GF-D8 (cell line): ENCODE data around the gene LYPD6.
"Not testable (repeated sequence)": the region's sequence is repeated elsewhere in the genome, so short reads cannot be mapped to it uniquely, and the experiment has no call there.

ENCODE experiments used
- DNase-seq: peaks from one replicate; lab custom pipeline; 2025; lab: John Stamatoyannopoulos, UW

LYPD6 gene

DNA sequence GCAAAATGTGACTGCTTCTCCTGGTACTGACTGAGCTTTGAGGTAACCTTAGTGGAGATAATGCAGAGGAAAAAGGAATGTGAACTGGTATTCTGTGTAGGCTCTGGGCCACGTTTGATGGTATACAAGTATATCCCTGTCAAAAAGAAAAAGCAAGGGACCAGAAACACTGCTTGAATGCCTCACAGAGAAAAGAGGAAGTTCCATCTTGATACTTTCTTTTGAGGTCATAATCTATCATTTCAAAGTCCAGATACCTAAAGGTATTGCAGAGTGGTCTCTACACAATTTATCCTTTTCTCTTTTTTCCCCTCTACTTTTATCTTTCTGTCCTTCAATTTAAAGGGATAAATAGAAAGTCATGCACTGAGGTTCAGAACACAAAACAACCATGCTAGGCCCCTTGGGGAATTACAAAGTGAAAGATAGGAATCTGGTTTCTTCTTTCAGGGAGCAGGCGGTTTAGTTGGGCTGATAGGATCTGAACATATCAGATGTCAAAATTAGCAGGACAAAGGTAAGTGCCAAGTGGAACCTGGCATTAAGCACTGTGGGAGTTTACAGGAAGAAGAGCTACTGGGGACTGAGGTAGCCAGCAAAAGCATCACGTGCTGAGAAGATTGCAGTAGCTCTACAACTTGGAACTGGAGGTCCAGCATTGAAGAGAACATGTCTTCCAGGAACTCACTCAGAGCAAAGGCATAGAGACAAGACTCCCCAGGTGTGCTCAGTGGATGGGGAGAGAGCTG lies 121.2 kb downstream of the LYPD6 start:
- DNase-seq, result no peak

DNA sequence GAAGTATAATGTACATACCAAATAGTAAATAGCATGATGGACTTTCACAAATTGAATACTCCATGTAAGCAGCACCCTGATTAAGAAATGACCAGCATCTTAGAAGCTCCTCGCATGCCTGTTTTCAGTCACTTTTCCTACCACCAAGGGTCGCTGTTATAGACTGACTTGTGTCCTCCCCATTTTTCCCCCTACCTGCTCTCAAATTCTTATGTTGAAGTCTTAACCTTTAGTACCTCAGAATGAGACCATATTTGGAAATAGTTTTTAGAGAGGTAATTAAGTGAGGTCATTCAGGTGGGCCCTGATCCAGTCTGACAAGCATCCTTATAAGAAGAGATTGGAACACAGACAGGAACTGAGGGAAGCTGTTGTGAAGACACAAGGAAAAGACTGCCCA lies 125.9 kb downstream of the LYPD6 start:
- DNase-seq, result no peak

DNA sequence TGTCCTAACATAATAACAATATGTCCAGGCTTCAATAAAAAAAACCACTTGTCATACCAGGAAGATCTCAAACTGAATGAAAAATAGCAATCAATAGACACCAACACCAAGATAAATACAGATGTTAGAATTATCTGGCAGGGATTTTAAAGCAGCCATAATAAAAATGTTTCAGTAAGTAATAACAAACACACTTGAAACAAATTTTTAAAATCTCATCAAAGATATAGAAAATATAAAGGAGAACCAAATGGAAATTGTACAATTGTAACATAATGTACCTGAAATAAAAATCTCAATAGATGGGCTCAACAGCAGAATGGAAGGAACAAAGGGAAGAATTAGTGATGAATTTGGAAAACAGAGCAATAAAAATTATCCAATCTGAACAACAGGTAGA lies 128.1 kb downstream of the LYPD6 start:
- DNase-seq, result no peak

DNA sequence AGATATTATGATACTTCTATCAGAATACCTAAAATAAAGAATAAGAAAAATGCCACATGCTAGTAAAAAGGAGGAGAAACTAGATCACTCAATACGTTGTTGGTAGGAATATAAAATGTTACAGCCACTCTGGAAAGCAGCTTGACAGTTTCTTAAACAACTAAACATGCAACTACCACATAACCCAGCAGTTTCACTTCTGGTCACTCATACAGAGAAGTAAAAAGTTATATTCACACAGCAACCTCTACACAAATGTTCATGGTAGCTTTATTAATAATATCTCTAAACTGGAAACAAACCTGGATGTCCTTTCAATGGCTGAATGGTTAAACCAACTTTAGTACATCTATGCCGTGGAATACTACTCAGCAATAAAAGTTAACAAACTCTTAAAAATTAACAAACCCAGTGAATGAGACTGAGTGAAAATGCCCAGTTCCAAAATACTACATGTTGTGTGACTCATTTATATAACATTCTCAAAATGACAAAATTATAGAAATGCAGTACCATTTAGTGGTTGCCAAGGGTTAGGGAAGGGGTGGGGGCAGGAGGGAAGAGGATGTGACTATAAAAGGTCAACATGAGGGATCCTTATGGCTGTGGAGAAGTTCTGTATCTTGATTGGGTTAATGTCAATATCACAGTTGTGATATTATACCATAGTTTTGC lies 133.1 kb downstream of the LYPD6 start:
- no peak for DNase-seq

DNA sequence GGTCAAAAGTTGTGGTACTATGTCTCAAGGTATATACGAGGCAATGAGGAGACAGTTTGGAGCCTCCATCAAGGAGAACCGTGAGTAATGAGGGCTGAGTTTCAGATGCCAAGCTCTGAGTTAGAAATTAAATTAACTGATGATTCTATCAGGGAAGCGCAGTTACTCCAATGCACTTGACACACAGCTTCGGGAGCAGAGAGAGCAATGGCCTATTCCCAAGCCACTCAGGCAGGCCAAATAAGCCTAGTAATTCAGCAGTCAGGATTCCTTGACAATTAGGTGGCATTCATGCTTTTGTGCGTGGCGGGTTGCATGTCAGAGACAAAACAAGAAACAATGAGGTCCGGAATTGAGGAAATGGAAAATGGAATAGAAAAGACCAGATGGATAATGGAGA lies 134.0 kb downstream of the LYPD6 start:
- DNase-seq, result no peak

DNA sequence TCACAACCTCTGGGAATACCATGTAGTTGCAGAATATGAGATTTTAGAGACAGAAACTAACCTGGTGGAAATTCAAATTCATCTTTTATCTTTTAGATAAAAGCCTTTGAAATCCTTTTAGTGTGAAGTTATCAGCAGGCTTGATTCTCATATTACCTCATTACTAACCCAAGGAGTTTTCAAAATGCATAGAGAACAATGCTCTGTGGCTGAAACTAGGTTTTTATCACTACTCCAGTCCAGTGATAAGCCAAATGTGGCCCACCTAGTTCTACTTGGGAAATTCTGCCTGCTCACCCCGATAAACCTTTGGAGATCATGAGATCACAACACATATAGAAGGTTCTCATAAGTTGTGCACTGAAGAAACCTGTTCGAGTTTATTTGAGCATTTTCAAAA lies 135.5 kb downstream of the LYPD6 start:
- DNase-seq, result no peak

DNA sequence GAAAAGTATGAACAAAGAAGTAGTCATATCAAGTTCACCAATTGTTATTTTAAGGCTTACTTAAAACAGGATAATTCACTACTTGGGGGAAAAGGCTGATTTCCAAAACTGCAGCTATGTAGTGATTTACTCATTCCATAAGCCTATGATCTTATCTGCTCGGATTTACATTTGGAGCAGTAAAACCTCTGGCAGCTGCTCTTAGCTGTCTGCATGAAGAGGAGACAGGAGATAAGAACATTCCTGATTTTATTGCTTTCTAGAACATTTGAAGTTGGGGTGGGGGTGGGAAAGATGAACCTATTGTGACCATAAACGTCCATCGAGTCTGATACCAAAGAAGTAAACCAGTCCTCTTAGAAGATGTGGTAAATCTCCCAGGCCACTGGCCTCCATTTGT lies 136.2 kb downstream of the LYPD6 start:
- no peak for DNase-seq

DNA sequence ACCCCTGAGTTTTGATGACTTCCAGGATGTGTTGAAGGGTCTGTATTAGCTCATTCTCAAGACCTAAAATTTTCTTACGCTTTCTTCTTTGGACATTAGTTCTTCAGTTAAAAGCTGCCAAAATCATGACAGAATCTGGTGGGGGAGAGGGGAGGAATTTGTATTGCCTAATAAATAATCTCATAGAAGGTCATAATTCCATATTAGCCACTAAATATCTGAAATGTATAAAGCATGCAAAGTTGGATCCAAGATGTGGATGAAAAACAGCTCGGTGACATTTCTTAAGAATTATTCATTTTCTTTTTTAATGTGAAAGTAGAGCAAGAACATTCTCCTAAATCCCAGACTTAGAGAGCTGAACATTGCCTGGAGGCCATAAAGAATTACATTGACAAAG lies 137.0 kb downstream of the LYPD6 start:
- no peak for DNase-seq

DNA sequence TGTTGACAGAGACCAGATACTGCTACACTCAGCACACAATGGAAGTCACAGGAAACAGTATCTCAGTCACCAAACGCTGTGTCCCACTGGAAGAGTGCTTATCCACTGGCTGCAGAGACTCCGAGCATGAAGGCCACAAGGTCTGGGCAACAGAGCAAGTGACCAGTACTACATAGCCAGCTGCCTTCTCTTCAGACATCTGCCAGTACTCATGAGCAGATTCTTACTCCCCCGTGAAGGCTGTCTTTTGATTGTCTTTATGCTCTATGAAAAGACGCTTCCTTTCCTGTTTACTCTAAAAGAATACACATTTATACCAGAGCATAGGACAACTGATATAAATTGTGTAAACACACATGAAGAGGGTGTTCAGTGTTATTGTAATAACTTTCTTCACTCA lies 138.2 kb downstream of the LYPD6 start:
- DNase-seq, result no peak

DNA sequence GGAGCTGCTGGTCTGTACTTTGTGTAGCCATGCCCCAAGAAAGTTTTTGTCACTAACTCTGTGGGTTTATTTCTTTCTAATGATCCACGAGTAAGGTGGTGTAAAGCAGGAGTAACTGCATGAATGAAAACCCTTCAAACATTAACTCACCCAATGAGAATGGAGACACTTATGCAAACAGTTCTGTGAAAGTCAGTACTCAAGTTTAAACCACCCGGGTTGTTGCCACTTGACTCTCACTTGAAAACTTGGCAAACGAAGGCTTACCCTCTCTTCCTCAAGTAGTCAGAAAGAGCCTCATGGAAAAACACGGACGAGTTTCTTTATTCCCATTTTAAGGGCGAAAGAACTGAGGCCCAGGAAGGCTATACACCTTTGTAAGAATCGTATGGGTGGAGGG lies 139.7 kb downstream of the LYPD6 start:
- DNase-seq, result no peak

DNA sequence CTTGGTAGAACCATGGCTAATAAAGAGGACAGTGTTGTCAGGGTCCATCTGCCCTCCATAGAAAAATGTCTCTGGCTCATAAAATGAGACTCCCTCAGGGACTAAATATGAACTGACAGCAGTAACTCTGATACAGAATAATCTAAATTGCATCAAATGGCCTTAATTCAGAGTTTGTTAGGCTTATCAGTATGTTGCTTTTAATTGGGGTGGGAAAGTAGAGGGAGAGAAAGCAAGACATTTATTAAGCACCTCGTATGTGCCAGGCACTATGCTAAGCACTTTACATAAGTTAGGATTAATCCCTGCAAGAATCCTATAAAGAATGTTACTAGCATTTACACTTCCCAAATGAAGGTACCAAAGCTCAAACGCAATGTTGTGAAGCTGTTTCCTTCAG lies 142.0 kb downstream of the LYPD6 start:
- no peak for DNase-seq

DNA sequence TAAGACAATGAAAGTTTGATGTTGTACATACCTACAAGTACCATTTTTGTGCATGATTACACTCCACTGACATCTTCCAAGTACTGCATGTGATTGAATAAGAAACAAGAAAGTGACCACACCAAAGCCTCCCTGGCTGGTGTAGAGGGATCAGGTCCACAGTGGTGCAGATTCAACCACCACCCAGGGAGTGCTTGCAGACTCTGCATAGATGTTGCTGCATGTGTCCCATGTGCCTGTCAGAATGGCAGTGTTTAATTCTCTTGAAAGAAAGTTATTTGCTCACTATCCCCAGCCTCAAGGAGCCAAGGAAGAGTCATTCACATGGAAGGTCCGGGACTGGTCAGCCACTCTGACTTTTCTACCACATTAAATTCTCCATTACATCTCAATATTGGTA lies 142.7 kb downstream of the LYPD6 start:
- no peak for DNase-seq

DNA sequence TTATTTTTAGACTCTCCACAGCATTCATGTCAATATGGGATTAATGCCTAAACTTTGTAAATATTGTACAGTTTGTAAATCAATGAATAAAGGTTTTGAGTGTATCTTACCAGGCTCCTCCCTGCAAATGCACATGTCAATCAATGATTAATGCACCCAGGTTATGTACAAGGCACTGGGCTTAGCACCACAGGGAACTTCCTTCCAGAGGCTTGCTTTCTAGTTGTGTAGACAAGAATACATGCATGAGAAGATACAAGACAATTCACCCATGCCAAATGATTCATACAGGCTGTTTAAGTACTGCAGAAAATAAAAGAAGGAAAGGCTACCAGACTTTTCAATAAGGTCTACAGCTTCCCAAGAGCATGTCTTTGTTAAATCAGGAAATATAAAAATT lies 143.1 kb downstream of the LYPD6 start:
- DNase-seq, result no peak

DNA sequence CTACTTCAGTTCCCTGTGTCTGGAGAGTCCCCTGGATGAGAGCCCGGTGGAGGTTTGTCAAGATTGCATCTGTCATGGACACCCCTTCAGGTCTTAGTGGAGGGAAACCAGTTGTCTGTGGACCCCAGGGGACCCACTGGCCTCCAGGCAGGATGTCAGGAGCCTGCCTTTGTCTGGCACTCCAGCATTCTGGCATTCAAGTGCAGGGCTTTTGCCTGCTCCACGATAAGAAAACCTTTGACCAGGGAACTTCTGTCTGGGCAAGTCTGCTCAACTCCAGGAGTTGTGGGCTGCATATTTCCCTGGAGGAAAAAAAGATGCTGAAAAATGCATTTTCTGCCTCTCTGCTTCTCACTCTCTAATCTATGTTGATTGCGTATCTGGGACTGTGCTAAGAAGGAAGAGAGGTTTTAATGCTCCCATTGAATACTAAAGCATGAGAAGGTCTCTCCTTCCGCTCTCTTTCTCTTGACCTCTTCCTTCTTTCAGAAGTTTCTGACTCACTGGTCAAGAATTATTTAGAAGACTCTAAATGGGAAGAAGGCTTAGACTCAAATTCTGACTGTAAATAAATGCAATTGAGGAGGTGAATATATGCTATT lies 152.7 kb downstream of the LYPD6 start:
- no peak for DNase-seq

DNA sequence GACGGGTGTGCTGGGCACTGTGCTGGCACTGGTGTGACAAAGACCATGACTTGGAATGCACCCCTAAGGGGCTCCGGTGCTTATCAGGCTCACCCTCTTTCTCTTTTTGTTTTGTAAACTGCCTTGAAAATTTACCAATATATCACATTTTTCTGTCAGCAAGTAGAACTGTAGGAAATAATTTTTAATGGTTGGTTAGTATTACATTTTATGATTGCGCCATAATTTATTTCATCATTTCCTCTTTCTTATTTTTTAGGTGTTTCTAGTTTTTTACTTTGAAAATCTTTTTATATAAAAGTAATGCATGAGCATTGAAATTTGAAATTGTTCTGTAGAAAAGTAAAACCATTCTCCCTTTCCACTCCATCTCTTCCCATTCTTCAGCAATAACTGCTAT lies 156.3 kb downstream of the LYPD6 start:
- DNase-seq, result no peak

DNA sequence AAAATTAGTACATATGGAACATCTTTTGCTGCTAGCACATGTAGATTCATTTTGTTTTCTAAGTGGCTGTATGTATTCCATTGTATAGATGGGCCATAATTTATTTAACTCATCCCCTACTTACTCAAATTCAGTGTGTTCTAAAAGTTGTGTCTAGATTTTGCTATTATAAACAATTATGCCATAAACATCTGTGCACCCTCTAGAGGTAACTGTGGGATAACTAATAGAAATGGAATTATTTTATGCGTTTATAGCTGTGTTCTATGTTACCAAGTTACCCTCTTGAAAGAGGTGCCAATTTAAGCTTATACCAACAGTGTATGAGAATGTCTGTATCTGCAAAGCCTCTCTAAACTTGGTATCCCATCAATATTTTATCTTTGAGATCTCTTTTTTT lies 156.8 kb downstream of the LYPD6 start:
- no peak for DNase-seq

DNA sequence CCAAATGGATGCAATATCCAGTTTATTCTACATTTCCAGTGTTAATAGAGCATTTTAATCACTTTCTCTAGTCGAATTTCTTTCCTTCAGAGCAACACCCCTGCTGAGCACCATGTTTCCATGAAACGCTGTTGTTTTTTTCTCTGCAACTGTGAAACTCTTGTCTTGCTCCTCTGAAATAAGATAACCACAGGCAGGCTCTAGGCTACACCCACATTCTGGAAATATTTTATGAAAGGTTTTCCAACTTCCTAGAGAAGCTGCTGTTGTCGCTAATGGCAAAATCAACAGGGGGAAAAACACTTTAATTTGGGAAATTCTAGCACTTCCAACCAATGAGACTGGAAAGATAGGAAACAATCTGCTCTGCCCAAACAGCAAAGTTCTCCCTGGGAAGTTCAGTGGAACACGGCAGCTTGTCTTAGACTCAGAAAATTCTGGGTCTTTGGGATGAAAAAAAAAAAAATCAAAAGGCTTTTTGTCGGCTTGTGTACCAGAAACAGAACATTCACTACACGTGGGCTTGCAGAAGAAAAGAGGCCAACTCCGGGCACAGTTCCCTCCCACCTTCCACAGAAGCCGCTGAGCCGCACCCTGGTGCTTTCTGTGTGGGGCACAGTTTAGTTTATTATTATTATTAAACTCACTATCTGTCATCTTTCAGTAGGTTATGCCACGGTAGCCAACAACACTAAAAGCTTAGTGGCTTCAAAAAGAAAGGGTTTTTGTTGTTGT lies 158.5 kb downstream of the LYPD6 start:
- no peak for DNase-seq

DNA sequence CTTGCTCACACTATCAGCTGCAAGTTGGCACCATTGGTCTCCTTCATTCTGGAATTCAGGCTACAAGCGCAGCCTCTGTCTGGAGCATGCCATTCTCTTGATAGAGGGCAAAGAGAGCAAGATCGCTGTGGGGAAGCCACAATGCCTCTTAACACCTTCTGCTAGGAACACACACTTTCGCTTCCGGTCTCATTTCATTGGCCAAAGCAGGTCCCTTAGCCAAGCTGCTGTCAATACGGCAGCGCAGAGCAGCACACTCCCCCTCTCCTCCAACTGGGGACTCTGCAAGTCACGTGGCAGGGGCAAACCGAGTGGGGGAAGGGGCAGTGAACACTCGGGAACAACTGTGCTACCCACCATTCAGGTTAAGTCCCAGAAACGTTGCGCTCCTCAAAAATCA lies 159.1 kb downstream of the LYPD6 start:
- no peak for DNase-seq

DNA sequence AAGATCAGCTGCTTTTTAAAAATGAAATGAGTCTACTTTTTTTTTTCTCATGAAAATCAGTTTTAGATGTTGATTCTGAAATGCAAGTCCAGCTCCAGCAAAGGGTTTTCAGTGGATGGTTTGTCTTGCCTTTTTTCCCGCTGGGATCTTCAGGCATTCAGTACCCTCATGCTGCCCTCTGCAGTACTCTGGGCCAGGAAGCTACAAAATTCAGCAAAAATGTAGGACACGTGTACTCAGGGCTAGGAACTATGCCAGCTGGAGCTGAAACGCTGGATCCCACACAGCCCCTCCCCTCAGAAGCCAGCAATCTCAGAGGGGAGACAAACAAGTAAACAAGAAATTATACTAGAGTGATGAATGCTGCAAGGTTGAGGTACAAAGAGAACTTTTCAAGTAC lies 159.9 kb downstream of the LYPD6 start:
- no peak for DNase-seq

DNA sequence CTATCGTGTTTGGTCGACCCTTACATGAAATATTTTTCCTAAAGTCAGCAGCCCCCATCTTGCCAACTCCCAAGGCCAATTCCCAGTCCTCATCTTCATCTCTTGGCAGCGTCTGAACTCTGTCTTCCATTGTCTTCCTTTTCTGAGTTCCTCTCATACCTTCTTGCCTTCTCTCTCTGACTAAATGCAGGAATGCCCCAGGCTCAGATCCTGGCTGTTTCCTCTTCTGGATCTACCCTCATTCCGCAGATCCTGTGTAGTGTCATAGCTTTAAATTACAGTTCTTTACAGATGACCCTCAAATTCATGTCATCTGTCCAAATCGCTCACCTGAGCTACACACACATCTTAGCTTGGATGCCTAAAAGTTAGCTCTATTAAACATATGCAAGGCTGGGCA lies 162.5 kb downstream of the LYPD6 start:
- DNase-seq, result no peak

DNA sequence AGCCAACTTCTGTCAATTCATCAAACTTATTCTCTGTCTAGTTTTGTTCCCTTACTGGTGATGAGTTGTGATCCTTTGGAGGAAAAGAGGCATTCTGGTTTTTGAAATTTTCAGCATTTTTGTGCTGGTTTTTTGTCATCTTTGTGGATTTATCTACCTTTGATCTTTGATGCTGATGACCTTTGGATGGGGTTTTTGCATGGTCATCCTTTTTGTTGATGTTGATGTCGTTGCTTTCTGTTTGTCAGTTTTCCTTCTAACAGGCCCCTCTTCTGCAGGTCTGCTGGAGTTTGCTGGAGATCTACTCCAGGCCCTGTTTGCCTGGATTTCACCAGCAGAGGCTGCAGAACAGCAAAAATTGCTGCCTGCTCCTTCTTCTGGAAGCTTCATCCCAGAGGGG lies 168.8 kb downstream of the LYPD6 start:
- DNase-seq, result not testable (repeated sequence)

DNA sequence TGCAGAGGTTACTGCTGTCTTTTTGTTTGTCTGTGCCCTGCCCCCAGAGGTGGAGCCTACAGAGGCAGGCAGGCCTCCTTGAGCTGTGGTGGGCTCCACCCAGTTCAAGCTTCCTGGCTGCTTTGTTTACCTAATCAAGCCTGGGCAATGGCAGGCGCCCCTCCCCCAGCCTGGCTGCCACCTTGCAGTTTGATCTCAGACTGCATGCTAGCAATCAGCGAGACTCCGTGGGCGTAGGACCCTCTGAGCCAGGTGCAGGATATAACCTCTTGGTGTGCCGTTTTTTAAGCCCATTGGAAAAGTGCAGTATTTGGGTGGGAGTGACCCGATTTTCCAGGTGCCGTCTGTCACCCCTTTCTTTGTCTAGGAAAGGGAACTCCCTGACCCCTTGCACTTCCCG lies 176.4 kb downstream of the LYPD6 start:
- not testable (repeated sequence) for DNase-seq

DNA sequence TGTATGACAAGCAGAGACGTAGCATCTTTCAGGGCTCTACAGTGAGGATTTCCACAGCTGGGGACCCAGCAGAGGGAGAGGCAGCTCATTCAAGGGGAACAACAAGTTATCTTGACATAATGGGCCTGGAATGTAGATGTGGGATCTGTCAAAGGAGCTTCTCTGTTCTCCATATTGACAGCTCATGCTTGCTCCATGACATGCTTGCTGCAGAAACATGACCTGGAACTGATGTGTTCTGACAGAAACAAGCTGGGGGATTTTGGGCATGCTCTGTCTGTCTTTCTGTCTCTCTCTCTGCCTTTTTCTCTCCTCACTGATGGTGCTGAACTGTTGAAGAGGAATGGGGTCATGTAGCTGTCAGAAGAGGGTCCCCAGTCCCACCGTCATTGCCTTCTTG lies 177.6 kb downstream of the LYPD6 start:
- DNase-seq, result no peak
